Measurements from ENCODE around the gene WDFY4.

GRCh38 chr10:48901319-48901718, 216.6 kb downstream of the WDFY4 start:
- TF ChIP-seq EZH2 (IDR thresholded peaks at IDR 0.05; ENCODE audit: insufficient read depth, poor library complexity, severe bottlenecking): no peak
- TF ChIP-seq EZH2phosphoT487 (IDR thresholded peaks at IDR 0.05; ENCODE audit: insufficient read depth, low read depth): no peak
